Thyroid gland (tissue), 4 donors: ENCODE results near the gene PABPN1L.

Experiments used
- POLR2A ChIP-seq, 2 donors: fragments of 450-650 bp; IDR thresholded peaks; one replicate each; pipeline ENCODE4 v1.6.1; 2017; ENCODE audit warnings: antibody characterized with exemption in 2 of 2, mild to moderate bottlenecking in 2 of 2, moderate library complexity in 1 of 2
- TF ChIP-seq, protein P1 (sequence below), 6 experiments: fragments of 200-600 bp in 3 of 6; fragments of 450-650 bp in 3 of 6; sonication (generic) in 3 of 6; IDR thresholded peaks; one replicate each; pipeline ENCODE4 v1.5.1; 2016 to 2019; ENCODE audit warnings: antibody characterized with exemption in 6 of 6, mild to moderate bottlenecking in 2 of 6, inconsistent platforms in 1 of 6, moderate library complexity in 1 of 6

GRCh38 chr16:88914750-88915368 is 48.4 kb upstream of the PABPN1L start:
- TF ChIP-seq, protein P1, sequence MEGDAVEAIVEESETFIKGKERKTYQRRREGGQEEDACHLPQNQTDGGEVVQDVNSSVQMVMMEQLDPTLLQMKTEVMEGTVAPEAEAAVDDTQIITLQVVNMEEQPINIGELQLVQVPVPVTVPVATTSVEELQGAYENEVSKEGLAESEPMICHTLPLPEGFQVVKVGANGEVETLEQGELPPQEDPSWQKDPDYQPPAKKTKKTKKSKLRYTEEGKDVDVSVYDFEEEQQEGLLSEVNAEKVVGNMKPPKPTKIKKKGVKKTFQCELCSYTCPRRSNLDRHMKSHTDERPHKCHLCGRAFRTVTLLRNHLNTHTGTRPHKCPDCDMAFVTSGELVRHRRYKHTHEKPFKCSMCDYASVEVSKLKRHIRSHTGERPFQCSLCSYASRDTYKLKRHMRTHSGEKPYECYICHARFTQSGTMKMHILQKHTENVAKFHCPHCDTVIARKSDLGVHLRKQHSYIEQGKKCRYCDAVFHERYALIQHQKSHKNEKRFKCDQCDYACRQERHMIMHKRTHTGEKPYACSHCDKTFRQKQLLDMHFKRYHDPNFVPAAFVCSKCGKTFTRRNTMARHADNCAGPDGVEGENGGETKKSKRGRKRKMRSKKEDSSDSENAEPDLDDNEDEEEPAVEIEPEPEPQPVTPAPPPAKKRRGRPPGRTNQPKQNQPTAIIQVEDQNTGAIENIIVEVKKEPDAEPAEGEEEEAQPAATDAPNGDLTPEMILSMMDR (IDR thresholded peaks at IDR 0.05) = no peak
- no peak for TF ChIP-seq POLR2A (IDR thresholded peaks at IDR 0.05)
